ENCODE results near the gene F10.

DNA sequence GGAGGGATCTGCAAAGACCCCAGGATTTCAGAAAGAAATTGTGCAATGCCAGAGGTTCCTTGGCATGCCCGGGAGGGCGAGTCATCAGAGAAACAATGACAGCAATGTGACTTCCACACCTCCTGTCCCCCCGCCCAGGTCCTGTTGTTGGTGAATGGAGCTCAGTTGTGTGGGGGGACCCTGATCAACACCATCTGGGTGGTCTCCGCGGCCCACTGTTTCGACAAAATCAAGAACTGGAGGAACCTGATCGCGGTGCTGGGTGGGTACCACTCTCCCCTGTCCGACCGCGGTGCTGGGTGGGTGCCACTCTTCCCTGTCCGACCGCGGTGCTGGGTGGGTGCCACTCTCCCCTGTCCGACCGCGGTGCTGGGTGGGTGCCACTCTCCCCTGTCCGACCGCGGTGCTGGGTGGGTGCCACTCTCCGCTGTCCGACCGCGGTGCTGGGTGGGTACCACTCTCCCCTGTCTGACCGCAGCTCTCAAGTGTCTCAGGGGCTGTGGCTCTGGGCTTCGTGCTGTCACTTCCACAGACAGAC, 5.2 kb upstream of the F10 start:
- TF ChIP-seq, protein P1, sequence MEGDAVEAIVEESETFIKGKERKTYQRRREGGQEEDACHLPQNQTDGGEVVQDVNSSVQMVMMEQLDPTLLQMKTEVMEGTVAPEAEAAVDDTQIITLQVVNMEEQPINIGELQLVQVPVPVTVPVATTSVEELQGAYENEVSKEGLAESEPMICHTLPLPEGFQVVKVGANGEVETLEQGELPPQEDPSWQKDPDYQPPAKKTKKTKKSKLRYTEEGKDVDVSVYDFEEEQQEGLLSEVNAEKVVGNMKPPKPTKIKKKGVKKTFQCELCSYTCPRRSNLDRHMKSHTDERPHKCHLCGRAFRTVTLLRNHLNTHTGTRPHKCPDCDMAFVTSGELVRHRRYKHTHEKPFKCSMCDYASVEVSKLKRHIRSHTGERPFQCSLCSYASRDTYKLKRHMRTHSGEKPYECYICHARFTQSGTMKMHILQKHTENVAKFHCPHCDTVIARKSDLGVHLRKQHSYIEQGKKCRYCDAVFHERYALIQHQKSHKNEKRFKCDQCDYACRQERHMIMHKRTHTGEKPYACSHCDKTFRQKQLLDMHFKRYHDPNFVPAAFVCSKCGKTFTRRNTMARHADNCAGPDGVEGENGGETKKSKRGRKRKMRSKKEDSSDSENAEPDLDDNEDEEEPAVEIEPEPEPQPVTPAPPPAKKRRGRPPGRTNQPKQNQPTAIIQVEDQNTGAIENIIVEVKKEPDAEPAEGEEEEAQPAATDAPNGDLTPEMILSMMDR (IDR thresholded peaks at IDR 0.05 in 4 of 5, conservative IDR thresholded peaks at IDR 0.05 in 1 of 5), result no peak
- no peak for TF ChIP-seq POLR2A (IDR thresholded peaks at IDR 0.05)
